Brain microvascular endothelial cell (primary cell): Measurements from ENCODE around the gene CEP104.

Experiments
- DNase-seq: peaks from one replicate; pipeline ENCODE4 v3.0.0-alpha.2; 2020
- H3K27ac ChIP-seq: fragments of 250-450 bp; sonication (Bioruptor Pico); 2 replicates; pipeline ENCODE4 v1.5.1; 2020; ENCODE audit warnings: mild to moderate bottlenecking, moderate library complexity
- H3K27me3 ChIP-seq: fragments of 250-450 bp; sonication (Bioruptor Pico); replicated peaks from 2 replicates; pipeline ENCODE4 v1.5.1; 2020; ENCODE audit warnings: mild to moderate bottlenecking
- H3K36me3 ChIP-seq: fragments of 250-450 bp; sonication (Bioruptor Pico); replicated peaks from 2 replicates; pipeline ENCODE4 v1.5.1; 2020; ENCODE audit warnings: mild to moderate bottlenecking
- H3K4me3 ChIP-seq: 2 replicates; pipeline ENCODE4 v1.5.1; 2011; ENCODE audit warnings: low read depth, mild to moderate bottlenecking, control low read depth, low read length, moderate library complexity
- in situ Hi-C: cut with HindIII; loops from 2 replicates; pipeline ENCODE4 v1.10.0; 2017; ENCODE audit warnings: low sequenced_read_pairs, low pct_ligation_motif_present
- TF ChIP-seq, protein P1 (sequence below): IDR thresholded peaks from 2 replicates; pipeline ENCODE4 v1.5.1; 2011; ENCODE audit warnings: low read depth, mild to moderate bottlenecking, moderate library complexity, low read length, control low read depth, inconsistent platforms; ENCODE audit errors: missing control alignments

Gene CEP104

DNA sequence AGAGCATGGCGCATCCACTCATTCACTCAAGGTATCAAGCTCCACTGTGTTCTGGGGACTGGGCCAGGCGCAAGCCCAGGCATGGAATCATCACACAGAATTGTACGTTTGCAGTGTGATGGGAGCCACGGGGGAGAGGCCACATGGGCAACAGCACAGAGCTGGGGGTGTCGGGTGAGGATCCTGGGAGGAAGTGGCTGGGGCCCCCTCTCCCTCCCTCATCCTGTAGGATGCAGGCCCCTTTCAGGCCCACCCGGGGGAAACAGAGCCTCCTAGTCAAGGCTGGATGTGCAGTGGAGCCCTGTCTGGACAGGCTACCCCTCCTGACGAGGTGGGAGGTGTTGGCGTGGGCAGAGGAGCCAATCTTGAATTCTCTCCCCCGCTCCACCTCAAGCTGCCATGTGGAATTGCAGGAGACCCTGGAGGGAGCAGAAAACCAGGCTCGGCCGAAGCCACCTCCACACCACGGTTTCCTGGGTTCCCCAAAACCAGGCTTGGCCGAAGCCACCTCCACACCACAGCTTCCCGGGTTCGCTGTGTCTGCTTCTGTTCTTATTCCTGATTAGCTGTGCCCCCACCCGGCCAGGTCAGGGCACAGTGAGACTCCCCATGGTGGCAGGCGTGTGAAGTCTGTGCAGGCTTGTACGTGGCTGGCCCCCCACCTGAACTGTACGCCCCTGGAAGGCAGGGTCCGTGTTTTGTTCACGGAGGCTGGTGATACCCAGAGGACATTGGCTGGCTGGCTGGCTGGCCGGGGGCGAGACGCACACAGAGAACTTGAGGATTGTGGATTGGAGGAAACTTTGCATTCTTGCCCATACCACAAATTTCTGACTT is 47.2 kb upstream of the CEP104 start:
- Histone ChIP-seq H3K27me3 (no peaks in the 10 kb centered on the region), H3K36me3 (no peaks in the 10 kb centered on the region), H3K27ac (no peak overlapping the region), H3K4me3 (no peak overlapping the region)
- TF ChIP-seq, protein P1, sequence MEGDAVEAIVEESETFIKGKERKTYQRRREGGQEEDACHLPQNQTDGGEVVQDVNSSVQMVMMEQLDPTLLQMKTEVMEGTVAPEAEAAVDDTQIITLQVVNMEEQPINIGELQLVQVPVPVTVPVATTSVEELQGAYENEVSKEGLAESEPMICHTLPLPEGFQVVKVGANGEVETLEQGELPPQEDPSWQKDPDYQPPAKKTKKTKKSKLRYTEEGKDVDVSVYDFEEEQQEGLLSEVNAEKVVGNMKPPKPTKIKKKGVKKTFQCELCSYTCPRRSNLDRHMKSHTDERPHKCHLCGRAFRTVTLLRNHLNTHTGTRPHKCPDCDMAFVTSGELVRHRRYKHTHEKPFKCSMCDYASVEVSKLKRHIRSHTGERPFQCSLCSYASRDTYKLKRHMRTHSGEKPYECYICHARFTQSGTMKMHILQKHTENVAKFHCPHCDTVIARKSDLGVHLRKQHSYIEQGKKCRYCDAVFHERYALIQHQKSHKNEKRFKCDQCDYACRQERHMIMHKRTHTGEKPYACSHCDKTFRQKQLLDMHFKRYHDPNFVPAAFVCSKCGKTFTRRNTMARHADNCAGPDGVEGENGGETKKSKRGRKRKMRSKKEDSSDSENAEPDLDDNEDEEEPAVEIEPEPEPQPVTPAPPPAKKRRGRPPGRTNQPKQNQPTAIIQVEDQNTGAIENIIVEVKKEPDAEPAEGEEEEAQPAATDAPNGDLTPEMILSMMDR, result no peak
- in situ Hi-C loops, result no loop called here
- no peak for DNase-seq

DNA sequence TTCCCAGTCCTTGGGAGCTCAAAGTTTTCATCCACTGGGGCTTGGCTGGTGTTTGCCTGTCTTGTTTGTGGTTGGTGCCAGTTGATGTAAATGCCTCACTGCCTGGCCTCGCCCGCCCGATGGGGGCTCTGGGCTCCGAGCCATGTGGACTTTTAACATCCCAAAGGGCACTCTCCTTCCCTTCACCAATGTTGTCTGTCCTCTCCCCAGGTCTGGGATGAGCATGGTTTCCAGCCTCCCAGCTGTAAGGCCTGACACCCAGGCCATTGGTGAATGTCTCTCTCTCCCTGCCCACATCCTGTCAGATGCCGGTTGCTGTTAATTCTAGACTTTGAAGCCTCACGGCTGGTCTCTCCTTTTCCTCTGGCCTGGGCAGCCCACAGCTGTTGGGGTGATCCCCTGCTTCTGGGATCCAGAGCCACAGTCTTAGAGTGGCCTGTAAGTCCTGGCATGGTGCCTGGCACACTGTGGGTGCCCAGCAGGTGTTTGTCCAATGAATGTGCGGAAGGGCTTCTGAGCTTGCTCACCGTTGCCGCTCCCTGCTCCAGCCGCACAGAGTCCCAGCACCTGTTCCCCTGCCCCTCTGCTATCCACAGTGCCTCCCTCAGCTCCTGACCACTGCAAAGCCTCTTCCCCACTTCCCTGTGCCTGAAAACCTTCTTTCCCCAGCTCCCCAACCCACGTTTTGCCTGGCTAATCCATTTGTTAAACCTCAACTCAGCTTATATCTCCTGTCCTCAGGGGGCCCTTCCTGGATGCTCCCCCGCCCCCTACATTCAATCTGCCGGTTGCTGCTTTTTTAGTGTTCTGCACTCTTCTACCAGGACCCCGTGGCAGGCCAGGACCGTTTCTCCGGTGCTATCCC is 46.4 kb upstream of the CEP104 start:
- TF ChIP-seq, protein P1, result no peak
- H3K4me3 ChIP-seq, result no peak overlapping the region
- no peak overlapping the region for H3K27ac ChIP-seq
- in situ Hi-C loops, result no loop called here
- no peak for DNase-seq
- H3K27me3 ChIP-seq, result no peaks in the 10 kb centered on the region
- no peaks in the 10 kb centered on the region for H3K36me3 ChIP-seq

DNA sequence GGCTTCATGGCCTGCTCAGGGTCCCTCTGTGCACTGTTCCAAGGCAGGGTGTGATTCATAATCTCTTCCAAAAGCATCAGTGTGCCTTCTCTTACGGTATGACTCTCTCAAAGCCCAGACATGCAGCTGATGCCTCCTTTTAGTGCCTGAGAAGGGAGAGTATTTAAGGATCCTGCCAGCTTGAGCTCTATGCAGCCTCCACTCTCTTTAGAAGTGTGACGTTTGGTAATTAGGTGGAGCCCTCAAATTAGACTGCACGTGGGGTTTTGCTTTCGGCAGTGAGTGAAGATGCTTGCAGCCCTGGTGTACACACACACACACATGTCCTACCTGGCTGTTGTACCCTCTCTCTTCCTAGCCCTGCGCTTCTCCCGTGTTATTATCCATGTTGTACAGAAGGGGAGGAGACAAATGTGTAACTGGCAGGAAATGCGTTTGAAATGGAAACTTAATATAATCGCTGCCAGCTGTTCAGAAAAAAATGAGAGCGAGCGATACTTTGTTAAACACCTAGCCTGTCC is 45.6 kb upstream of the CEP104 start:
- no peaks in the 10 kb centered on the region for H3K27me3 ChIP-seq
- no peak for DNase-seq
- H3K4me3 ChIP-seq, result no peak overlapping the region
- in situ Hi-C loops, result no loop called here
- H3K36me3 ChIP-seq, result no peaks in the 10 kb centered on the region
- TF ChIP-seq, protein P1, result no peak
- no peak overlapping the region for H3K27ac ChIP-seq

DNA sequence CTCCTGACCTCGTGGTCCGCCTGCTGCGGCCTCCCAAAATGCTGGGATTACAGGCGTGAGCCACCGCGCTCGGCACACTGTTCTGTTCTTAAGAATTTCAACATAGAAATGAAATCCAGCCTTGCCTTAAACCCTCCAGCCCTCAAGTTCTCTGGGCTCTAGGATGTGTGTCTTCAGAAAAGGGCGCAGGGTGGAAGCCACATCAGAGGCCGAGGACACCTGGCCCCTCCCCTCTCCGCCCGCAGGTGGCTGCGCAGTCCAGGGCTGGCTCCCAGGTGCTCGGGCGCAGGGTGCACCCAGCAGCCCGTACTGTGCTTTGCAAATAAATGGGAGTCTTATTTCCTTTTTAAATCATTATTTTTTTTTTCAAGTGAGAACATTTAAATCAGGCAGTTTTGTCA is 45.1 kb upstream of the CEP104 start:
- in situ Hi-C loops, result no loop called here
- TF ChIP-seq, protein P1, result no peak
- H3K27me3 ChIP-seq, result no peaks in the 10 kb centered on the region
- no peak for DNase-seq
- no peaks in the 10 kb centered on the region for H3K36me3 ChIP-seq
- H3K4me3 ChIP-seq, result no peak overlapping the region
- no peak overlapping the region for H3K27ac ChIP-seq

DNA sequence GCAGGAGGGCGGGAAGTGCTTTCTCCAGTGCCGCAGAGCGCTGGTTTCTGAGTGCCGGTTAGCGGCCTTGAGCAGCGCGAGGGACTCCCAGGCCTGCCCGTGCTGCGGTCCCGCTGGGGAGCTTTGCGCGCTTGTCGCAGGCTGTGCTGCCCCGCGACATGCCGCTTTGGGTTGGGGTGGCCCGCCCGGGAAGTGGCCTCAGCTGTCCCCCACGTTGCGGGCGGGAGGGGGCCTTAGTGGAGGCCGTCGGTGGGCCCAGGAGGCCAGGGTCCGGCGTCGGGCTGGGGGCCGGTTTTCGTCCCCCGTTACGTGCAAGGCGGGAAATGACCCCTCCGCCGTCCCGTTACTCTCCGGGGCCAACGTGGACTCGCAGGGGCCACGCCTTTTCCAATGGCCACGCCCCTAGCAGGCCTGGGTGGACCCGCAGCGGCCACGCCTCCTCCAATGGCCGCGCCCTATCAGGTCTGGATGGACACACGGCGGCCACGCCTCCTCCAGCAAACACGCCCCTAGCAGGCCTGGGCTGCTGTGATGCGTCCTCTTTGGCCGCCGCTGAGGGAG is 44.0 kb upstream of the CEP104 start:
- Histone ChIP-seq H3K27me3 (no peaks in the 10 kb centered on the region), H3K4me3 (peak overlapping the region; percentile 90), H3K27ac (peak overlapping the region; percentile 83), H3K36me3 (no peaks in the 10 kb centered on the region)
- peak; percentile 96 for DNase-seq
- in situ Hi-C loops, result no loop called here
- TF ChIP-seq, protein P1, result no peak
